HG03521 (cell line): Measurements from ENCODE around the gene SPRED2.

Source experiments
- ATAC-seq: cut with Tn5 transposase; IDR thresholded peaks from one replicate; pipeline ENCODE4 v1.9.1; 2021; ENCODE audit warnings: mild to moderate bottlenecking, moderate library complexity; ENCODE audit not compliant: unreplicated experiment

The SPRED2 gene

GRCh38 chr2:65287364-65287763 lies 145.0 kb downstream of the SPRED2 start:
- no peak for ATAC-seq

GRCh38 chr2:65282477-65283053 lies 149.8 kb downstream of the SPRED2 start:
- no peak for ATAC-seq

GRCh38 chr2:65281627-65282351 lies 150.6 kb downstream of the SPRED2 start:
- no peak for ATAC-seq

GRCh38 chr2:65279756-65280155 lies 152.6 kb downstream of the SPRED2 start:
- no peak for ATAC-seq

- ATAC-seq: no peak
Measured at GRCh38 chr2:65278531-65278981, 153.8 kb downstream of the SPRED2 start.

- no peak for ATAC-seq
Measured at GRCh38 chr2:65277791-65278483, 154.5 kb downstream of the SPRED2 start.

- no peak for ATAC-seq
Measured at GRCh38 chr2:65277118-65277517, 155.3 kb downstream of the SPRED2 start.

GRCh38 chr2:65276609-65277008 lies 155.8 kb downstream of the SPRED2 start:
- no peak for ATAC-seq

- ATAC-seq: no peak
Measured at GRCh38 chr2:65275141-65275915, 157.1 kb downstream of the SPRED2 start.

GRCh38 chr2:65273344-65273743 lies 159.1 kb downstream of the SPRED2 start:
- no peak for ATAC-seq

- ATAC-seq: no peak
Measured at GRCh38 chr2:65268957-65269356, 163.4 kb downstream of the SPRED2 start.

- no peak for ATAC-seq
Measured at GRCh38 chr2:65267008-65267407, 165.4 kb downstream of the SPRED2 start.

- ATAC-seq: no peak
Measured at GRCh38 chr2:65265671-65266045, 166.7 kb downstream of the SPRED2 start.

- ATAC-seq: no peak
Measured at GRCh38 chr2:65264821-65265670, 167.4 kb downstream of the SPRED2 start.

GRCh38 chr2:65263986-65264385 lies 168.4 kb downstream of the SPRED2 start:
- ATAC-seq: no peak

GRCh38 chr2:65263262-65263661 lies 169.1 kb downstream of the SPRED2 start:
- ATAC-seq: no peak

- no peak for ATAC-seq
Measured at GRCh38 chr2:65261676-65262075, 170.7 kb downstream of the SPRED2 start.
